ENCODE data around the gene SH3RF3. TPM values are rescaled to one million over a fixed set of nuclear protein-coding genes. Genes with fewer than 3 reads are reported as not detected.

Gene SH3RF3
- total and polyA plus RNA-seq, 9 of the 15 experiments (the other 6 are each of a cell fraction or from before 2014, with no cell fraction given): 0.02 TPM; not detected in 8

DNA sequence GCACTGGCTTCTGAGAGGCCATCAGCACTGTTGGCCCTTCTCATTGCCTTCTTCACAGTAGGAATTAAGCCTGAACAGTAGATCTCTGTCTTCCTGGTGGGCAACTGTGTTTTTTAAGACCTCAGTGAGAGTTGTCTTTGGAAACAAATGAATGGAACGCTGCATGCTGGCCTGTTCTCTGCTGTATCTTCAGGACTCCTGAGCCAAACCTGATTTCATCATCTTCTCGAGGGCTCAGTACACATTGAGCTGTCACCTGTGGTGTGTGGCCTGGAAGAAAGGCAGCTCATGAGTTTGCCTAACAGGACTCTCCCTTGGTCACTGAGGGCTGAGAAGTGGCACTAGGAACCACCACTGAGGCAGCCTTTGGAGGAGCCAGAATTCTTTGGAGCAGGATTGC lies 39.7 kb downstream of the SH3RF3 start:
- Histone ChIP-seq H3K4me2 (ENCODE audit: insufficient read depth, low read length) (no peak overlapping the region), H4K20me1 (replicated peaks; ENCODE audit: control insufficient read depth, insufficient read depth, low read length) (peaks cover 9% of the 10 kb centered on the region; the same call in 1 of the 2 replicates), H3K9me1 (ENCODE audit: control insufficient read depth, insufficient read depth, low read length) (no peaks in the 10 kb centered on the region), H3K4me1 (replicated peaks in 1 of 2; ENCODE audit: control insufficient read depth in 2 of 2, insufficient read depth in 2 of 2, low read length in 2 of 2) (no peaks in the 10 kb centered on the region; a peak in 1 of 5 replicates), H2AFZ (ENCODE audit: low read depth, low read length) (no peak overlapping the region), H3K4me3 (no peak overlapping the region), H3K36me3 (ENCODE audit: control insufficient read depth, insufficient read depth, low read length) (no peaks in the 10 kb centered on the region), H3K27me3 (ENCODE audit: control insufficient read depth in 2 of 2, insufficient read depth in 2 of 2, low read length in 2 of 2) (peaks cover 15 to 40% of the 10 kb centered on the region in 2 experiments; a peak in 4 of 5 replicates), H3K27ac (ENCODE audit: extremely low read depth, low read depth, low read length) (no peak overlapping the region), H3K9me3 (replicated peaks; ENCODE audit: control insufficient read depth, insufficient read depth, low read depth, low read length) (no peaks in the 10 kb centered on the region), H3K9ac (ENCODE audit: insufficient read depth in 1 of 2, low read depth in 2 of 2, low read length in 2 of 2) (no peak overlapping the region), H3K79me2 (ENCODE audit: control insufficient read depth, insufficient read depth, low read length) (no peaks in the 10 kb centered on the region)
- no TSS peak for BruUV-seq (replicated peaks)
- WGBS (ENCODE audit: insufficient coverage, low coverage, missing lambda C conversion rate): 0% methylated on average over 2 of the region's 2 CpGs
- CTCF ChIA-PET (ENCODE audit: low intra/inter-chr PET ratio): no interaction called here
- intact Hi-C loops (cut with micrococcal nuclease): no loop called here
- in situ Hi-C loops (cut with MboI): no loop called here
- DNase-seq (ENCODE audit: extremely low read depth in 1 of 4, low spot score in 3 of 4) (no peak), ATAC-seq (no peak), FAIRE-seq (no peak)
- POLR2A ChIA-PET: interaction anchor here (0.7 kb wide), 1 partner anchor 8 kb away, joined by 3 read pairs; no protein-coding TSS in a partner anchor
- TF ChIP-seq ZBED1 (IDR thresholded peaks at IDR 0.05): no peak
- TF ChIP-seq ERF (CRISPR knock-in tag; IDR thresholded peaks at IDR 0.05): no peak
- no peak for TF ChIP-seq HDAC2 (IDR thresholded peaks at IDR 0.05)
- TF ChIP-seq, protein P1, sequence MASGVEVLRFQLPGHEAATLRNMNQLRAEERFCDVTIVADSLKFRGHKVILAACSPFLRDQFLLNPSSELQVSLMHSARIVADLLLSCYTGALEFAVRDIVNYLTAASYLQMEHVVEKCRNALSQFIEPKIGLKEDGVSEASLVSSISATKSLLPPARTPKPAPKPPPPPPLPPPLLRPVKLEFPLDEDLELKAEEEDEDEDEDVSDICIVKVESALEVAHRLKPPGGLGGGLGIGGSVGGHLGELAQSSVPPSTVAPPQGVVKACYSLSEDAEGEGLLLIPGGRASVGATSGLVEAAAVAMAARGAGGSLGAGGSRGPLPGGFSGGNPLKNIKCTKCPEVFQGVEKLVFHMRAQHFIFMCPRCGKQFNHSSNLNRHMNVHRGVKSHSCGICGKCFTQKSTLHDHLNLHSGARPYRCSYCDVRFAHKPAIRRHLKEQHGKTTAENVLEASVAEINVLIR (CRISPR knock-in tag; IDR thresholded peaks at IDR 0.05): no peak
- TF ChIP-seq CEBPB (tag; IDR thresholded peaks at IDR 0.05): no peak
- TF ChIP-seq, protein P2, sequence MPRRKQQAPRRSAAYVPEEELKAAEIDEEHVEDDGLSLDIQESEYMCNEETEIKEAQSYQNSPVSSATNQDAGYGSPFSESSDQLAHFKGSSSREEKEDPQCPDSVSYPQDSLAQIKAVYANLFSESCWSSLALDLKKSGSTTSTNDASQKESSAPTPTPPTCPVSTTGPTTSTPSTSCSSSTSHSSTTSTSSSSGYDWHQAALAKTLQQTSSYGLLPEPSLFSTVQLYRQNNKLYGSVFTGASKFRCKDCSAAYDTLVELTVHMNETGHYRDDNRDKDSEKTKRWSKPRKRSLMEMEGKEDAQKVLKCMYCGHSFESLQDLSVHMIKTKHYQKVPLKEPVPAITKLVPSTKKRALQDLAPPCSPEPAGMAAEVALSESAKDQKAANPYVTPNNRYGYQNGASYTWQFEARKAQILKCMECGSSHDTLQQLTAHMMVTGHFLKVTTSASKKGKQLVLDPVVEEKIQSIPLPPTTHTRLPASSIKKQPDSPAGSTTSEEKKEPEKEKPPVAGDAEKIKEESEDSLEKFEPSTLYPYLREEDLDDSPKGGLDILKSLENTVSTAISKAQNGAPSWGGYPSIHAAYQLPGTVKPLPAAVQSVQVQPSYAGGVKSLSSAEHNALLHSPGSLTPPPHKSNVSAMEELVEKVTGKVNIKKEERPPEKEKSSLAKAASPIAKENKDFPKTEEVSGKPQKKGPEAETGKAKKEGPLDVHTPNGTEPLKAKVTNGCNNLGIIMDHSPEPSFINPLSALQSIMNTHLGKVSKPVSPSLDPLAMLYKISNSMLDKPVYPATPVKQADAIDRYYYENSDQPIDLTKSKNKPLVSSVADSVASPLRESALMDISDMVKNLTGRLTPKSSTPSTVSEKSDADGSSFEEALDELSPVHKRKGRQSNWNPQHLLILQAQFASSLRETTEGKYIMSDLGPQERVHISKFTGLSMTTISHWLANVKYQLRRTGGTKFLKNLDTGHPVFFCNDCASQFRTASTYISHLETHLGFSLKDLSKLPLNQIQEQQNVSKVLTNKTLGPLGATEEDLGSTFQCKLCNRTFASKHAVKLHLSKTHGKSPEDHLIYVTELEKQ (CRISPR knock-in tag; IDR thresholded peaks at IDR 0.05): no peak
- TF ChIP-seq ZNF354B (CRISPR knock-in tag; IDR thresholded peaks at IDR 0.05): no peak
- TF ChIP-seq HCFC1 (IDR thresholded peaks at IDR 0.05; ENCODE audit: low read depth, low read length): no peak
- TF ChIP-seq, protein P3, sequence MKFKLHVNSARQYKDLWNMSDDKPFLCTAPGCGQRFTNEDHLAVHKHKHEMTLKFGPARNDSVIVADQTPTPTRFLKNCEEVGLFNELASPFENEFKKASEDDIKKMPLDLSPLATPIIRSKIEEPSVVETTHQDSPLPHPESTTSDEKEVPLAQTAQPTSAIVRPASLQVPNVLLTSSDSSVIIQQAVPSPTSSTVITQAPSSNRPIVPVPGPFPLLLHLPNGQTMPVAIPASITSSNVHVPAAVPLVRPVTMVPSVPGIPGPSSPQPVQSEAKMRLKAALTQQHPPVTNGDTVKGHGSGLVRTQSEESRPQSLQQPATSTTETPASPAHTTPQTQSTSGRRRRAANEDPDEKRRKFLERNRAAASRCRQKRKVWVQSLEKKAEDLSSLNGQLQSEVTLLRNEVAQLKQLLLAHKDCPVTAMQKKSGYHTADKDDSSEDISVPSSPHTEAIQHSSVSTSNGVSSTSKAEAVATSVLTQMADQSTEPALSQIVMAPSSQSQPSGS (CRISPR knock-in tag; IDR thresholded peaks at IDR 0.05): no peak
- no peak for TF ChIP-seq SOX6 (IDR thresholded peaks at IDR 0.05)
- TF ChIP-seq, protein P4, sequence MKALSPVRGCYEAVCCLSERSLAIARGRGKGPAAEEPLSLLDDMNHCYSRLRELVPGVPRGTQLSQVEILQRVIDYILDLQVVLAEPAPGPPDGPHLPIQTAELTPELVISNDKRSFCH (CRISPR knock-in tag; IDR thresholded peaks at IDR 0.05): no peak
- TF ChIP-seq, protein P4 (tag; IDR thresholded peaks at IDR 0.05): no peak
- TF ChIP-seq KAT2B (IDR thresholded peaks at IDR 0.05; ENCODE audit: low read depth, low read length): no peak
- TF ChIP-seq EGR1 (conservative IDR thresholded peaks at IDR 0.05): no peak
- no peak for TF ChIP-seq TAF15 (IDR thresholded peaks at IDR 0.05; ENCODE audit: low read depth, low read length)
- no peak for TF ChIP-seq ZNF76 (CRISPR knock-in tag; IDR thresholded peaks at IDR 0.05; ENCODE audit: borderline replicate concordance)
- TF ChIP-seq SREBF2 (CRISPR knock-in tag; IDR thresholded peaks at IDR 0.05): no peak
- TF ChIP-seq POLR3G (IDR thresholded peaks at IDR 0.05; ENCODE audit: extremely low read depth, insufficient read length, insufficient replicate concordance): no peak
- TF ChIP-seq ZNF589 (CRISPR knock-in tag; IDR thresholded peaks at IDR 0.05; ENCODE audit: low read depth): no peak
